PC-9 (cell line): Measurements from ENCODE around the gene RPS6KB1. TPM values are rescaled to one million over a fixed set of nuclear protein-coding genes. Genes with fewer than 3 reads are reported as not detected.
A peak's percentile ranks its signal among the peaks of the same experiment; 100 is the strongest.

Experiments used
- BruUV-seq: library from RNA; stranded (reverse); fragments of 400-500 nt; replicated peaks from 2 replicates; lab custom pipeline; 2021; lab: Mats Ljungman, UMichigan
- CTCF ChIA-PET: fragments of 300-600 bp; sonication (Branson Sonifier 250); formaldehyde crosslinking; loops from one replicate; lab custom pipeline; 2022; ENCODE audit warnings: antibody characterized with exemption; lab: Charles Lee
- POLR2A ChIA-PET: fragments of 300-600 bp; sonication (Branson Sonifier 250); formaldehyde crosslinking; loops from one replicate; lab custom pipeline; 2022; ENCODE audit warnings: antibody characterized with exemption; ENCODE audit not compliant: unreplicated experiment; lab: Charles Lee
- DNase-seq, 2 experiments: peaks; one replicate each; pipeline versions ENCODE4 v3.0.0 to v3.0.0-alpha.2; 2015 to 2022; ENCODE audit warnings: mixed read lengths in 1 of 2
- H2AFZ ChIP-seq: fragments of 200-600 bp; sonication (generic); 2 replicates; pipeline ENCODE4 v1.8.1; 2017; ENCODE audit warnings: antibody characterized with exemption
- H3F3A ChIP-seq: fragments of 200-600 bp; sonication (generic); 2 replicates; pipeline ENCODE4 v1.8.1; 2017; ENCODE audit warnings: antibody characterized with exemption, mild to moderate bottlenecking, low read depth; ENCODE audit not compliant: insufficient read depth
- H3K27ac ChIP-seq: fragments of 200-600 bp; sonication (generic); 2 replicates; pipeline ENCODE4 v1.6.1; 2016; ENCODE audit warnings: mixed run types
- H3K27me3 ChIP-seq: fragments of 200-600 bp; sonication (generic); 2 replicates; pipeline ENCODE4 v1.6.1; 2016; ENCODE audit warnings: low read depth, mixed run types; ENCODE audit not compliant: insufficient read depth
- H3K36me3 ChIP-seq: fragments of 200-600 bp; sonication (generic); 2 replicates; pipeline ENCODE4 v1.6.1; 2016; ENCODE audit warnings: low read depth, mixed run types
- H3K4me1 ChIP-seq: fragments of 200-600 bp; sonication (generic); replicated peaks from 2 replicates; pipeline ENCODE4 v1.6.1; 2016; ENCODE audit warnings: mixed run types; ENCODE audit not compliant: insufficient read depth
- H3K4me2 ChIP-seq: fragments of 200-600 bp; sonication (generic); 2 replicates; pipeline ENCODE4 v1.6.1; 2017; ENCODE audit warnings: mixed run types
- H3K4me3 ChIP-seq: fragments of 200-600 bp; sonication (generic); 2 replicates; pipeline ENCODE4 v1.6.1; 2016; ENCODE audit warnings: mixed run types
- H3K79me2 ChIP-seq: fragments of 200-600 bp; sonication (generic); 2 replicates; pipeline ENCODE4 v1.6.1; 2017; ENCODE audit warnings: low read depth, mixed run types
- H3K9me2 ChIP-seq: fragments of 200-600 bp; sonication (generic); 2 replicates; pipeline ENCODE4 v1.8.1; 2017; ENCODE audit warnings: mild to moderate bottlenecking; ENCODE audit not compliant: insufficient read depth
- H3K9me3 ChIP-seq: fragments of 200-600 bp; sonication (generic); 2 replicates; pipeline ENCODE4 v1.8.1; 2016; ENCODE audit warnings: low read depth; ENCODE audit not compliant: insufficient read depth
- H4K20me1 ChIP-seq: fragments of 200-600 bp; sonication (generic); 2 replicates; pipeline ENCODE4 v1.8.1; 2017; ENCODE audit not compliant: insufficient read depth
- CTCF ChIP-seq: fragments of 200-600 bp; sonication (generic); conservative IDR thresholded peaks from 2 replicates; pipeline ENCODE4 v1.6.1; 2017; ENCODE audit warnings: mixed run types, antibody characterized with exemption, mild to moderate bottlenecking, moderate library complexity
- EZH2 ChIP-seq: fragments of 200-600 bp; sonication (generic); IDR thresholded peaks from 2 replicates; pipeline ENCODE4 v1.8.0; 2017; ENCODE audit warnings: antibody characterized with exemption, low read depth
- intact Hi-C: fragments of 100-400 bp; cut with micrococcal nuclease; formaldehyde crosslinking; loops from one replicate; pipeline ENCODE4 v1.10.0; 2022; ENCODE audit not compliant: unreplicated experiment
- total RNA-seq: library from RNA; stranded (reverse); gene quantifications from 2 replicates; pipeline ENCODE4 v1.2.3, GENCODE V29; 2021

Gene RPS6KB1
- total RNA-seq, 1 experiment from 2014 or later = 41.8 TPM

GRCh38 chr17:59858167-59858816 lies 34.6 kb upstream of the RPS6KB1 start:
- Histone ChIP-seq H3F3A (peaks cover 62% of the 10 kb centered on the region), H4K20me1 (no peaks in the 10 kb centered on the region), H3K4me3 (no peak overlapping the region), H3K9me2 (no peaks in the 10 kb centered on the region), H2AFZ (no peak overlapping the region), H3K27ac (peak overlapping the region; percentile 98), H3K4me1 (peaks cover 59% of the 10 kb centered on the region), H3K9me3 (no peaks in the 10 kb centered on the region), H3K36me3 (no peaks in the 10 kb centered on the region), H3K79me2 (peaks cover 10% of the 10 kb centered on the region; the same call in 1 of the 2 replicates), H3K4me2 (0 out of 2 replicates have a peak overlapping the region, but pooled peaks have one; percentile 41), H3K27me3 (no peaks in the 10 kb centered on the region)
- POLR2A ChIA-PET = interaction anchor here (0.6 to 0.7 kb wide), 4 partner anchors 14 to 627 kb away, joined by 5 to 12 read pairs (median 8); no protein-coding TSS in a partner anchor
- CTCF ChIA-PET = interaction anchor here (0.6 to 2.1 kb wide), 6 partner anchors 11 to 112 kb away, joined by 3 to 28 read pairs (median 6); no protein-coding TSS in a partner anchor
- no peak for DNase-seq
- TF ChIP-seq EZH2 (no peak), CTCF (no peak)
- no TSS peak for BruUV-seq
- intact Hi-C loops = loop anchor here (2.0 kb wide), 1 partner anchor 13 kb away; no protein-coding TSS in a partner anchor

DNA sequence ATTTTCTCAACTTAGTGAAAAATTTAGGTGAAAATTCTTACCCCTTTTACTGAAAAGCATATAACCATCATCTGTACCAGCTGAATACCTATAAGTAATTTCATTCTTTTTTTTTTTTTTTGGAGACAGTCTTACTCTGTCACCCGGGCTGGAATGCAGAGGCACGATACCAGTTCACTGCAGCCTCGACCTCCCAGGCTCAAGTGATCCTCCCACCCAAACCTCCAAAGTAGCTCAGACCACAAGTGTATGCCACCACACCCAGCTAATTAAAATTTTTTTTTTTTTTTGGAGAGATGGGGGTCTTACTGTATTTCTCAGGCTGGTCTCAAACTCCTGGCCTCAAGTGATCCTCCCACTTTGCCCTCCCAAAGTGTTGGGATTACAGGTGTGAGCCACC lies 34.0 kb upstream of the RPS6KB1 start:
- H4K20me1 ChIP-seq = no peaks in the 10 kb centered on the region
- H3K9me3 ChIP-seq = no peaks in the 10 kb centered on the region
- intact Hi-C loops = loop anchor here (1.0 to 2.0 kb wide), 2 partner anchors 14 to 106 kb away; no protein-coding TSS in a partner anchor
- peaks cover 54% of the 10 kb centered on the region for H3K4me1 ChIP-seq
- no peak for DNase-seq
- no peaks in the 10 kb centered on the region for H3K27me3 ChIP-seq
- H3F3A ChIP-seq = peaks cover 63% of the 10 kb centered on the region
- peak overlapping the region; percentile 41 for H3K4me2 ChIP-seq
- no peak overlapping the region for H2AFZ ChIP-seq
- no peak overlapping the region for H3K4me3 ChIP-seq
- no TSS peak for BruUV-seq
- H3K9me2 ChIP-seq = no peaks in the 10 kb centered on the region
- no peak for TF ChIP-seq CTCF
- TF ChIP-seq EZH2 = no peak
- peaks cover 9% of the 10 kb centered on the region; the same call in 1 of the 2 replicates for H3K79me2 ChIP-seq
- no peaks in the 10 kb centered on the region for H3K36me3 ChIP-seq
- ChIA-PET POLR2A (interaction anchor here (0.6 to 1.0 kb wide), 5 partner anchors 14 to 733 kb away, joined by 3 to 18 read pairs (median 6); no protein-coding TSS in a partner anchor), CTCF (interaction anchor here (0.6 to 2.1 kb wide), 8 partner anchors 10 to 113 kb away, joined by 3 to 28 read pairs (median 5); no protein-coding TSS in a partner anchor)
- peak overlapping the region; percentile 98 for H3K27ac ChIP-seq

GRCh38 chr17:59859444-59860025 lies 33.4 kb upstream of the RPS6KB1 start:
- Histone ChIP-seq H3F3A (peaks cover 57% of the 10 kb centered on the region), H3K4me2 (peak overlapping the region; percentile 41), H3K9me3 (no peaks in the 10 kb centered on the region), H2AFZ (no peak overlapping the region), H4K20me1 (no peaks in the 10 kb centered on the region), H3K79me2 (peaks cover 3% of the 10 kb centered on the region; the same call in 1 of the 2 replicates), H3K27ac (peak overlapping the region; percentile 98), H3K27me3 (no peaks in the 10 kb centered on the region), H3K4me1 (peaks cover 48% of the 10 kb centered on the region), H3K4me3 (no peak overlapping the region), H3K9me2 (no peaks in the 10 kb centered on the region), H3K36me3 (no peaks in the 10 kb centered on the region)
- BruUV-seq = no TSS peak
- ChIA-PET POLR2A (interaction anchor here (0.6 to 1.0 kb wide), 6 partner anchors 10 to 734 kb away, joined by 3 to 33 read pairs (median 8); no protein-coding TSS in a partner anchor), CTCF (interaction anchor here (0.5 to 2.1 kb wide), 8 partner anchors 14 to 259 kb away, joined by 4 to 28 read pairs (median 6); no protein-coding TSS in a partner anchor)
- peak; percentile 90 for TF ChIP-seq CTCF
- no peak for TF ChIP-seq EZH2
- DNase-seq = no peak
- intact Hi-C loops = loop anchor here (1.0 to 2.0 kb wide), 2 partner anchors 15 to 106 kb away; no protein-coding TSS in a partner anchor
